ENCODE measurements around the gene C1orf174.

The C1orf174 gene

DNA sequence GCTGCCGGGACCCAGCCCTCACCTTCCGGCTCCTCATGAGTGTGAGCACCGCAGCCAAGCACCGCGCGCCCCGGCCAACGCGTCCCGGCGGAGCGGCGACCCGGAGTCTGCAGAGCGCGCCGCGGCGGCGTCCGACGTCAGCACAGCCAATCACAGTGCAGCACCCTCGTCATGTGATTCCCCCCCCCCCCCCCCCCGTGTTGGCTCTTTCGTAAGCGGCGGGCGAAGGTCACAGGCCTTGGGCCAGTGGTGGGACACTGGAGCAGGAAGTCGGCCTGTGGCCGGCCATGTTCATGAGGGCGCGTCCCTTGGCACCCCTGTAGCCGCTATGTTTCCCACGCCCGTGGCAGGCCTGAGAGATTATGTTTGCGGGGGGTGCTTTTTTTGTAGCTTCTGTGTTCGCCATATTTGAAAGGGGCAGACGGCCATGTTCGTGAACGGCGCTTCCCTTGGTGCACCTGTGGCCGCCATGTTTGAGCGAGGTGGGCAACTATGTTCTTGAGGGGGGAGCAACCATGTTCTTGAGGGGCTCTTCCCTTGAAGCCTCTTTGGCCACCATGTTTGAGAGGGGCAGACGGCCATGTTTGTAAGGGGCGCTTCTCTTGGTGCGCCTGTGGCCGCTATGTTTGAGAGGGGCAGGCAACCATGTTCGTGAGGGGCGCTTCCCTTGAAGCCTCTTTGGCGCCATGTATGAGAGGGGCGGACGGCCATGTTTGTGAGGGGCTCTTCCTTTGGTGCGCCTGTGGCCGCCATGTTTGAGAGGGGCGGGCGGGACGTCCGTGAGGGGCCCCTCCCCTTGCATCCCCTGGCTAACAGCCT lies at the start of gene C1orf174:
C1orf174 (minus strand) TSS at position 123 of the 819 bp plus-strand sequence; CDS start at position 37, 86 bp downstream.
- no peak for DNase-seq

DNA sequence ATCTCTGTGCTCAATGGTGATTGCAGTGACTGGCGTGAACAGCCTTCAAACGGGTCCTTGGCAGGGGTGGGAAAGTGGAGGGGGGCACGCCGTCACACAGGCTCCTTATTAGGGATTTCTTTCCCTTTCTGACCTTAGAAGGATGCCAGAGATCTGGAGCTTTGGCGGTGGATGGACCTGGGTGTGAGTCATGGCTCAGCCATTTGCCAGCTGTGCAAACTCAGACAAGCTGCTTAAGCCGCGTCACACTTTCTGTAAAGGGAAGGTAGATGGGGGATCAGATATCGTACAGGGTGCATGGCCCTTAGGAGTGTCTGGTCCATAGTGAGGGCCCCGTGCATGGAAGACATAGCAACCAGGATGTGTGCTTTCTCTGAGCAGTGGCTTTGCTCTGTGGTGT lies 48.3 kb upstream of the C1orf174 start:
- DNase-seq: peak; percentile 79

DNA sequence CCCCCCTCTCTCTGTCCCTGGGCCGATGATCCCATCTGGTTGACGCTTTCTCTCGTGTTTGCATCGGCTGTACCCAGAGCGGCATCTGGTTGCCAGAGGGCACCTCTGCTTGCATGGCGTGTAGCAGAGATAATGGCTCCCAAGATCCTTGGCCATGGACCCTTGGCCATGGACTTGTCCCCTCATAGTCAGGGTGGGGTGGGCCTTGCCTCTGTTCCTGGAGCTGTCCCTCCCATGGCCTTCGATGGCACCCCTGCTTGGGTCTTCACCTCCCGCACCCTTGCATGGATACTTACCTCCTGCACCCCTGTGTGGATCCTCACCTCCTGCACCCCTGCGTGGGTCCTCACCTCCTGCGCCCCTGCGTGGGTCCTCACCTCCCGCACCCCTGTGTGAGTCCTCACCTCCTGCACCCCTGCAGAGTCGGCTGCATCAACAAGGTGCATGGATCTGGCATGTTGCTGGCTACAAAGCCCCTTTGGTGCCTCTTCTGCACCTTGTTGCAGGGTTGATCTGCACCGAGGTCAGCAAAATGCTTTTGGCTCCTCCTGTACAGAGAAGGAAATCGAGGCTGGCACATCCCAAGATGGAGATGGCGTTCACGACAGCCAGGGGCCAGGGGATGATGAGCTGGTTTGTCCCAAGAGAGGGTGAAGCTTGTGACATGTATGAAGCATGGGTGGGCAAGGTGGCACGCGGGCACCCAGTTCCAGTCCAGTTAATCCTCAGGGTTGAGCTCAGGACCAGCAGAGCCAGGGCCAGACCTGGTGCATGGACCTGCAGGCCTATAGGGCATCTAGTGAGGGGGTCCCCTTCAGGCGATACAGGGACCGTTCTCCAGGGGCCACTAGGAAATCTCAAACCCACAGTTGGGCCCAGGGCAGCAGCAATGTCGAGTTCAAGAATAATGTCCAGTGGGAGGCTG lies 46.1 kb upstream of the C1orf174 start:
- DNase-seq: no peak

DNA sequence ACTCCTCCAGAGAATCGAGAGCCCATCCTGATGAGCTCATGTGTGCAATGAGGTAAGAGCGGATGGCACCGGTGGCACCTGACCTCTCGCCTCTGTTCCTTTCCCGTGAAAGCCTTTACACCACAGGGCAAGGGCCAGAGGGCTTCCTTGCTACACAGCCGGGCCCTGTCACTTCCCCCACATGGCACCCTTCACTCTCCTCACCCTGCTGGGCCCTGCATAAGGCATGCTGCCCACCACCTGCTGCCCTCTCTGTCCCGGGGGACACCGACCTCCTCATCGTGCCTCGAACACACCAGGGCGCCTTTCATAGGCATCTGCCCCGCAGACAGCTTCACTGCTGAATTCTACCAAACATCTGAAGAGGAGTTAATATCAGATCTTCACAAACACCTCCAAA lies 45.1 kb upstream of the C1orf174 start:
- no peak for DNase-seq

DNA sequence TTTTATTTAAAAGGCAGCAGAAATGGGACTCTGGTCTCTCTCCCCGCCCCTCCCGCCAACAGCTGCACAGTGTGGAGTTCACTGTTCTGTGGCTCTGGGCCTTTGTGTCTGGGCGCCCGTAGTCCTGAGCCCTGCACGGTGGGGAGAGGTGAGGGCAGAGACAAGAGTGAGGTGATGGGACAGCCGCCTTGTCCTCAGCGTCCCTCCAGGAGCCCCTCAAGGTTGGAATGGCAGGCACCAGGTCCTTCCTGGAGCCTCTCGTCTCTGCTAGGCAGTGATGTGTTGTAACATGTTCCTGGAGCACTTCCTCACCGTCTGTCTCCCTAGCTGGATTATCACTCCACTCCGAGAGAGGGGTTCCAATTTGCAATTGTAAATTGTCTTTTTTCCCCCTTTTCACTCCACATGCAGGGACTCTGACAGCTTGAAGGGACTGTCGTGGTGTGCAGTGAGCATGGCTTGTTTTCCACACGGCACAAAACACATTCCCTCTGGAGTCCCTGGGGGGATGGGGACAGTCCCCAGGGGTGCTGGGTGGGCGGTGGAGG lies 44.6 kb upstream of the C1orf174 start:
- no peak for DNase-seq

DNA sequence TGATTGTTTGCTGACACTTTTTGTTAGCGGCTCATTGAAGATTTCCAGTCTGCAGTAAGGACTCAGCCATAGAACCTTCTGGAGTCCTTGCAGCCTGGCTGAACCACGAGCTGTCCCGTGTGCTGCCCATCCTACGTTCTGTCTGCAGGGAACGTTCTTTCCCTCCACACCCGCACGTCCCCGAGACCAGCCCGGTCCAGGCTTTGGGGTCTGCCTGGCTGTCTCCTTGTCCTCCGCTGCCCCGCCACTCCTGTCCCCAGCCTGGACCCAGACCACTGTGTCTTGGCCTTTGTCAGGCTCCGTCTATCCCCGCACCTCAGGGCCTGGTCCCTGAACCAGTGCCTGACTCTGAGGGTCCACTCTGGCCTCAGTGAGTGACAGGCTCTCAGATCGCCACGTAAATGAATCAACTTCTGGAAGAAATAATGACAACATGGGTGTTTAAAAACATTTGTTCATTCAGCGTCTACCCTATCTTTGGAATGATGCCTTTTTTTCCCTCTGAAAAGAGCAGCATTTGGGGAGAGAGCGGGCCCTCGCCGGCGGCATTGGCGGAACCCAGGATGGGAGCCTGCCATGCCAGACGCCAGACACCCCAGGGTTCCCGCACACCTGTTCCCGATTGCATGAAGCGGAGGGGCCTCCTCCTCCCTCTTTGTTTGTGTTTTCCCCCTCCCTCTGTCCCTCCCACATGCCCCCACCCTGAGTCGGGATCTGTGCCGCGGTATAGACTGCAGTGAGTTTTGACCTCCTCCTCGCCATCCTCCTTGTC lies 43.9 kb upstream of the C1orf174 start:
- no peak for DNase-seq

DNA sequence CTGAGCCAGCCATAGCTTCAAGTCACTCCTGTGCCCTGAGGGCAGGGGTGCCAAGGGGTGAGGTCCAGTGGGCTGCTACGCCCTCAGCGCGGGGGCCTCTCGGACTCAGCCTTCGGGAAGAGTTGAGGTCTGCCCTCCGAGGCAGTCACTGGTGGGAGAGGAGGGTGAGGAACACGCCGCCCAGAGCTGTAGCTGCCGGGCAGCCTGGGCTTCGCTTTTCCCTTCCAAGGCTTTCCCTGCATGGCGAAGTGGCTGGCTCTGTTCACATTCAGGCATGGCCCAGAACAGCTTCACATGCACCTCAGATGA lies 43.0 kb upstream of the C1orf174 start:
- DNase-seq: no peak

DNA sequence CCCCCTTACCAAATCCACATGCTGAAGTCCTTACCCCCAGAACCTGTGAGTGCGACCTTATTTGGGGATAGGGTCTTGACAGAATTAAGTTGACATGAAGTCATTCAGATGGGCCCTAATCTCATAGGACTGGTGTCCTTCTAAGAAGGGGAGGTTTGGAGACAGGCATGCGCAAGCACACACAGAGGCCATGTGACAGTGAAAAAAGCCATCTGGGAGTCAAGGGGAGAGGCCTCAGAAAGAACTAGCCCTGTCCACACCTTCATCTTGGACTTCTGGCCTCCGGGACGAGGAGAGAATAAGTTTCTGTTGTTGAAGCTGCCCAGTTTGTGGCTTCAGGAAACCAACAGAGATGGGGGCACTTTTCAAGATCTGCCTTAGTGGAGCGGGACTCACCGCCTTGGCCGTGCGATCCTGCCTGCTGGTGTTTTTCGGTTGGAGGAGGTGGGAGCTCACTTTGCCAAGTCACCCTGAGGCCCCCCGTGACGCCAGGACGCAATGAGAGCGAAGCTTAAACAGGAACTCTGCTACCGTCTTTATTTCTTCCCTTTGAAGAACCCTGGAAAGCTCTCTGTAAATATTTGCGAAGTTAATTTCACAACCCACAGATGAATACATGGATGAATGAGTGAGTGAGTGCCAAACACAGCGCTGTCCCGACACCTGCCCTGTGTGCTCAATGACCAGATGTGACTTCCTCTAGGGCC lies 42.5 kb upstream of the C1orf174 start:
- no peak for DNase-seq

DNA sequence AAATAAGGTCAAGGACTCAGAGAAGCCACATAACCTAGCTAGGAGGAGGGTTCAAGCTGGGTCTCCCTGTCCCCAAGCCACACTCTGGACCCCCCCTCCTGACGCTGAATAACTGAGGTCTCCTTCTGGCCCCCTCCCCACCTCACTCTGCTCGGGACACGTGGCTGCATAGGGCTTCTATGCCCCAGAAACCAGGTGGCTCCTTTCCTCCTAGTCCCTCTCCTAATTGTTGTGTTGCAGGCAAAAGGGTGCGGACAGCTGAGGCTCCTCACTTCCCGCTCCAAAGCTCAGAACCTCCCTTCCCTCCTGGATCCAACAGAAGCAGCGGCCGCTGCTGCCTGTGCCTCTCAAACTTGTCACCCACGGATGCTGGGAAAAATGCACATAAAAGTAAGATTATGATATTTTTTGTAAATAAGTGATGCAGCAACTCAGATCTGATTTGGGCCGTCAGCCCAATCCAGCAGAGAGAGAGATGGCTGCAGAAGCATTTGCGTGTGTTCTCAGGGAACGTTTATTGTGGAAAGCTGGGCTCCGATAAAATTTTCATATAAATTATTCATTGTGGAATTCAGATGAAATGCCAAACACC lies 40.8 kb upstream of the C1orf174 start:
- no peak for DNase-seq

DNA sequence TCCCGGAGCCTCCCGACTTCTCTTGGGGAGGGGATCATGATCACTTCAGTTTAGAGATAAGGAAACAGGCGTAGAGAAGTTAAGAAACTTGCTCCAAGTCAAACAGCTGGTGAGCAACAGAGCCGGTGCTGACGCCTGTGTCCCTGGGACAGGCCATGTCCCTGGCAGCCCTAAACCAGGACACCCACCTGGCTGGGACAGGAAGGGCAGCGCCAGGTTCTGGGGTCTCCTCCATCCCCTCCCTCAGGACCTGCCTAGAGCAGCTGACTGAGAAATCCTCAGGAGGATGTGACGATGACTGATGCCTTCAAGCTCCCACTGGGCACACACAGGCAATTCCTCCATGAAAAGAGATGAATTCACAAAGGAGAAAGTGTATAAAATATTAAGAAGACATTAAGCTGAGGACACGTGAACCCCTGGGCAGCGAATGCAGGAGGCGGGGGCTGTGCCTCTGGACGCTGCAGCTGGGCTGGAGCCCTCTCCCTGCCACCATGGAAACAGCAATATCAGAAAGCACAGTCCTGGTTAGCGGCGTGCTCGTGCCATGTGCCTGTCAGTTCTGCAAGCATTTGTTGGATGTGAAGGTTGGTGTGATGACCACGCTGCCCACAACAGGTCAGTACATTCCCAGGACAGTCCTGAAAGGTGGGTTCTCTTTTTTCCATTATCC lies 40.1 kb upstream of the C1orf174 start:
- DNase-seq: no peak

DNA sequence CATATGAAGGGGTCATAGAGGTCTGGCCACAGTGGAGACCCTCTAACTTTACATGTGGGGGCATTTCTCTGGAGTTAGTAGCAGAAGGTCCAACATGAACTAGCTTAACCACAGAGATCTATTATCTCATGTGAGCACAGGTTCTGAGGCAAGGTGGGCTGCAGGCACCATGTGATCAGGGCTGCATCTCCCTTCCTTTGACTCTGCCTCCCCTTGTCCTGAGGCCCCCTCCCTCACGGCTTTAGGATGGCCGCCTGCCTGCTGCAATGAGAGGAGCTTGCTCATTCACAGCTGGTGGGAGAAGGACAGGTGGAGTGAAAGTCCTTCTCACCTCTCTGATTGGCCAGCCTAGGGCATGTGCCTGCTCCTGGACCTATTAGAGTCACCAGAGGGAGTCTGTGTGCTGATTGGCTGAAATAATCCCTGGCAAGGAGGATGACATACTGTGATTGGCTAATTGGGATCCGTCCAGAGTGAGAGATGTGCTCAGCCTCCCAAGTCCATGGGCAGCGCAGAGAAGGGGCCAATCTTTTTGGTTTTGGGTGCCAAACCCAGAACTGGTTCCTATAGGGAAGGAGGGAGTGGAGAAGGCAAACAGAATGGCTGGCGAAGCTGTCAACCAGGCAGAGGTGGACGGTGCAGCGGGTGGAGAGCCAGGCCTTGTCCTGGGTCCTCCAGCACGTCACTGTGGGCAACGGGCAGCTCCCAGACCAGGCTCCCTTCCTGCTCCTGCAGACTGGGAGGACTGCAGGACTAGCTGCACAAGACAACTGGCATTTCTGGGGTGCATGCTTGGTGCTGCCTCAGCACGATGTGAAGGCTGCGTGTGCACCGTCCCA lies 39.4 kb upstream of the C1orf174 start:
- DNase-seq: no peak

DNA sequence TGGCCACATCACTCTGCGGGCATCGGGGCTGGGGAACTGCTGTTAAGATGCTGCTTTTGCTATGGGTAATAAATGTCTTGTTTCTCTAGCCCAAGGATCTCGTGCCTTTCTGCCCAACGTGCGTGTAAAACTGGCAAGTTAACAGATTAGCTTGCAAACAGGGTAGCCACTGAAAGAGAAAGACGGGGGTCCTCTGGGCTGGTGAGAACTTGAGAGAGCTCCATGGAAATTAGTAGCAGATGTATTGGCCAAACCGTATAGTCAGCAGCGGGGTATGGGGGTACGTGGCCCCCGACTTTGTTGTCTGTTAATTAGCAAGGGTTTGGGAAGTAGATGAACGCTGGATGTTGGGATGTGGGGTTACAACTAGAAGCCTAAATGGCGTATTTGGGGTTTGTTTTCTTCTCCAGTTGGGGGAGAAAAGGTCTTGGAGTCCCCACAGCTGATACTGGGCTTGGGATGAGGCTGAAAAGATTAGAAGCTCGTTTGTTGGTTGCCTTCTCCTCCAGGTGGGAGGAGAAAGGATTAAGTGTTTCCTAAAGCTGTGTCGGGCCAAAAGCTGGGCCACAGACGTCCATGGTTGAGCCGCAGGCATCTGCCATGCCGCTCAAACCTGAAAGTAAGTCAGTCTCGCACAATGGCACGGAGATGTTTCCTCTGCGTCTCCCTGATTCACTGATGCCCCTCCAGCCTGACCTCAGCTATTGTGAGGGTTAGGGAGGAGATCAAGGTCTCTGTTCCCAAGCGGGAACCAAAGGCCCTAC lies 32.3 kb upstream of the C1orf174 start:
- DNase-seq: no peak

DNA sequence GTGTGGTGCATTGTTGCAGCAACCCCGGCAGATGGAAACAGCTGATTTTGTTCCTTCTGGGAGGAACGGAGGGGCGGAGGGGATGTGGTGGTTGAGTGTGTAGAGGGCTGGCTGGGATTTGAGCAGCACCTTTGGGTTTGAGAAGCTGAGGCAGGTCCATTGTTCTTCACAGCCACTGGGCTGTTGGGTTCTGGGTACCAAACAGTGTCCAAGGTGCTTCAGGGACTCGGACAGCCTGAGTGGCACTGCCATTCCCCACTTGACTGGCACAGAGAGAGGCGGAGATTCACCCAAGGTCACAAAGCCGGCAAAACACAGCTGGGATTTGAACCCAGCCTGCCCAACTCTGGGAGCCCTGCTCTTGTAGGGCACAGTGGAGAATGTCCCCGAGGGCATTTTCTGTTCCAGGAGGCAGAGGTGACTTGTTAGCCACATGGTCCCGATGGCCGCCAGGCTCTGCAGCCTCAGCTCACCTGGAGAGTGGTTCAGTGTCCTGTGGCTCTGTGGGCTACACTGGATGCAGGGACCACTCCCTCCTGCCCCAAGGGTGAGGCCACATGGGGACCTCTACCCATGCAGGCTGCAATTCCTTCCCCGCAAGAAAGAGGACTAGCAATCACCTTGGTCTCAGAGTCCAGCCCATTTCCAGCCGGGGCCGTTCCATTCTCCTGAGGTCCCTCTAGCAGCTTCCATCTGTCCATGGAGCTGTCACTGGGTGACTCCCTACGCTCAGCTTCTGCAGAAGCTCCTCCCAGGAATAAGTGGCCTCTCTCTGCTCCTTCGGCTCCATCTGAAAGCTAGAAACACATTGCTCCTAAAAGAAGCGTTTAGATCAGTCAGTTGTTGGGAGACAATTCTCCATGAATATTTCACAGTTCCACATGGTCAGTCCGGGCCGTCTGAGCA lies 31.2 kb upstream of the C1orf174 start:
- DNase-seq: no peak

DNA sequence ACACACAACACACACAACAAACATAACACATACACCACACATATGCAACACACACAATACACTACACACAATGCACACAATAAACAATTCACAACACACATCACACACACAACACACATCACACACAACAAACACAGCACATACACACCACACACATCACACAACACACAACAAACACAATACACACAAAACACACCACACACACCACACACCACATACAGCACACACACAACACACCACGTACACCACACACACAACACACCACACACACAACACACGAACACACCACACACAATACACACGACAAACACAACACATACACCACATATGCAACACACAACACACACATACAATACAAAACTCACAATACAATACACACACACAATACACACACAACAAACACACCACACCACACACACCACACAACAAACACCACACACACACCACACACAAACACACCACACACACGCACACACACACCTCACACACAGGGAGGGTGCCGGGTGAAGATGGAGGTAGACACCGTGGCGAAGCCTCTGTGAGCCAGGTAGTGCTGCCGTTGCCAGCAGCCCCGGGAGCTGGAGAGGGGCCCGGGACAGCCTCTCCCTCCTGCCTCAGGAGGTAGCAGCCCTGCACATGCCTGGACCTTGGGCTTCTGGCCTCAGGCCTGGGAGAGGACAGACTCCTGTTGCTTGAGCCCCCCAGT lies 30.4 kb upstream of the C1orf174 start:
- DNase-seq: no peak

DNA sequence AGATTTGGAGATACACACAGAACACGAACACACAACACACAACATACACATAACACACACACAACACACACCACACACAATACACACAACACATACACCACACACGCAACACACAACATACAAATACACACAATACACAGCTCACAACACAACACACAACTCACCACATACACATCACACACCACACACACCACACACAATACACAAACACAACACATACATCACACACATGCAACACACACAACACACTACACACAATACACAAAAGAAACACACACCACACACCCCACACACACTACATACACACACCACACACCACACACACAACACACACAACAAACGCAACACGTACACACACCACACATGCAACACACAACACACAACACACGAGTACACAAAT lies 29.1 kb upstream of the C1orf174 start:
- DNase-seq: no peak

DNA sequence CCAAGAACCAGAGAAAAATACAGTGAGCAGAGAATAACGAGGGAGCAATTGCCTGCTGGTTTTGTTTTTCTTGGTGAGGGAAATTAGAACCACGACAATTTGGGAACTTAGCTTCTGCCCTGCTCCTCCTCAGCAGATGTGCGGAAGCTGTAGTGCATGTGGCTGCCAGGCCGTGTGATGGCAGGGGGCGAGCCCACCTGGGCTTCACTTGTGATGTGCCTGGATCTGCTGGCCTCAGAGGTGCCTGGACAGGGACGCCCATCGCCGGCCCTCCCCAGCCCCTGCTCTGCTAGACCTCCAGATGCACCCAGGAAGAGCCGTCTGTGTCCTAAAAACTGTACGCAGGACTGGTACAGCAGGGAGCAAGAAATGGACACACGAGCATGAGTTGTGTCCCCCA lies 28.5 kb upstream of the C1orf174 start:
- DNase-seq: no peak

DNA sequence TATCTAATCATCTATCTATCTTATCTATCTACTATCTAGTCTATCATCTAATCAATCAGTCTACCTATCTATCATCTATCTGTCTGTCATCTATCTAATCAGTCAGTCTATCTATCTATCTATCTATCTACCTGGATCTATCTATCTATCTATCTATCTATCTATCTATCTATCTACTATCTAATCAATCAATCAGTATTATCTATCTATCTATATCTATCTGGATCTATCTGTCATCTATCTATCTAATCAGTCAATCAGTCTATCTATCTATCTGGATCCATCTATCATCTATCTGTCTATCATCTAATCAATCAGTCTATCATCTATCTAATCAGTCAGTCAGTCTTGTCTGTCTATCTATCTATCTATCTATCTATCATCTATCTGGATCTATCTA lies 26.9 kb upstream of the C1orf174 start:
- DNase-seq: no peak

DNA sequence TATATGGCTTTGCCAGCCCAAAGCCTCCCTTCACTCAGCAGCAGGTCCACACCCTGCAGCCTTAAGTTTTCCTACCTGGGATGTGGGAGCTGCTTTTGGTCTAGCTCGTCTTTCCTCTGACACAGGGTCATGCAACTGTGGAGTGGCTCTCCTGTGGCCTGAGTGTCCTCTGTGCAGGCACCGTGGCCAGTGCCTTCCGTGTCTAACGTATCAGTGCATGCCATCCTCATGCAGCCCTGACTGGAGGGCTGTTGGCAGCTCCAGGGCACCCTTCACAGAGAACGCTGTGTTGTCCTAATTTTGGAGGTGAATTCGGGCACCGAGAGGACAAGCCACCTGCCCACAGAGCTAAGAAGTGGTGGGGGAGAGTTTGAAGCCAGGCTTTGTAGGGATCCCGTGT lies 25.7 kb upstream of the C1orf174 start:
- DNase-seq: no peak

Data from NCI-H2029 (cell line).